Activated CD8-positive, alpha-beta T cell treated with anti-CD3 and anti-CD28 coated beads for 36 hours (primary cell): ENCODE results near the gene SMURF1. TPM values are rescaled to one million over a fixed set of nuclear protein-coding genes. Genes with fewer than 3 reads are reported as not detected.

Experiments
- ATAC-seq: fragments of 200-7000 bp; cut with Tn5 transposase; one replicate; pipeline ENCODE4 v1.10.0; 2021; ENCODE audit warnings: mild to moderate bottlenecking, moderate library complexity
- CTCF ChIA-PET: fragments of 350-600 bp; sonication (Branson Sonifier 250); formaldehyde crosslinking; loops from one replicate; lab custom pipeline; 2021; ENCODE audit warnings: antibody characterized with exemption; lab: Charles Lee
- POLR2A ChIA-PET: fragments of 350-600 bp; sonication (Branson Sonifier 250); formaldehyde crosslinking; loops from one replicate; lab custom pipeline; 2021; ENCODE audit warnings: antibody characterized with exemption; lab: Charles Lee
- DNase-seq: peaks from one replicate; pipeline ENCODE4 v3.0.0-alpha.2; 2020
- H3K27ac Mint-ChIP-seq: one replicate; pipeline ENCODE4 v1.8.0; 2021; ENCODE audit warnings: mild to moderate bottlenecking, mixed read lengths
- H3K27me3 Mint-ChIP-seq: one replicate; pipeline ENCODE4 v1.8.0; 2021; ENCODE audit warnings: mixed read lengths
- H3K36me3 Mint-ChIP-seq: one replicate; pipeline ENCODE4 v1.8.0; 2021; ENCODE audit warnings: low read depth, mixed read lengths
- H3K4me1 Mint-ChIP-seq: one replicate; pipeline ENCODE4 v1.8.0; 2021; ENCODE audit warnings: low read depth, mixed read lengths
- H3K4me3 Mint-ChIP-seq: one replicate; pipeline ENCODE4 v1.8.0; 2021; ENCODE audit warnings: mild to moderate bottlenecking, moderate library complexity, mixed read lengths
- H3K9me3 Mint-ChIP-seq: one replicate; pipeline ENCODE4 v1.8.0; 2021; ENCODE audit warnings: mixed read lengths
- CTCF ChIP-seq: fragments of 200-600 bp; IDR thresholded peaks from one replicate; pipeline ENCODE4 v1.8.0; 2022; ENCODE audit warnings: antibody characterized with exemption, mild to moderate bottlenecking
- intact Hi-C: fragments of 100-400 bp; cut with micrococcal nuclease; formaldehyde crosslinking; loops from one replicate; pipeline ENCODE4 v1.10.0; 2022
- total RNA-seq, 2 experiments: library from RNA; stranded (reverse); gene quantifications; one replicate each; pipeline ENCODE4 v1.2.3, GENCODE V29; 2021

SMURF1 gene
- total RNA-seq, 2 experiments from 2014 or later = 8.3 to 9.4 TPM

- no peaks in the 10 kb centered on the region for H3K27me3 Mint-ChIP-seq
- H3K9me3 Mint-ChIP-seq = no peaks in the 10 kb centered on the region
- ATAC-seq = no peak
- no peak overlapping the region for H3K27ac Mint-ChIP-seq
- no peak overlapping the region for H3K4me3 Mint-ChIP-seq
- peaks cover 10% of the 10 kb centered on the region for H3K4me1 Mint-ChIP-seq
- ChIA-PET CTCF (interaction anchor here (1.4 kb wide), 1 partner anchor 291 kb away, joined by 3 read pairs; no protein-coding TSS in a partner anchor), POLR2A (no interaction called here)
- DNase-seq = no peak
- peaks cover 46% of the 10 kb centered on the region for H3K36me3 Mint-ChIP-seq
- TF ChIP-seq CTCF = no peak
- intact Hi-C loops = no loop called here
Measured at GRCh38 chr7:99019523-99020412, 124.1 kb downstream of the SMURF1 start.

GRCh38 chr7:99016196-99016595, 127.7 kb downstream of the SMURF1 start:
- Mint-ChIP-seq H3K4me1 (peaks cover 8% of the 10 kb centered on the region), H3K27ac (no peak overlapping the region), H3K27me3 (no peaks in the 10 kb centered on the region), H3K36me3 (peaks cover 74% of the 10 kb centered on the region), H3K4me3 (no peak overlapping the region), H3K9me3 (no peaks in the 10 kb centered on the region)
- no peak for TF ChIP-seq CTCF
- ChIA-PET POLR2A (interaction anchor here (0.7 to 1.2 kb wide), 4 partner anchors 13 to 151 kb away, joined by 3 read pairs; no protein-coding TSS in a partner anchor), CTCF (interaction anchor here (1.3 kb wide), 1 partner anchor 24 kb away, joined by 3 read pairs; no protein-coding TSS in a partner anchor)
- DNase-seq (no peak), ATAC-seq (no peak)
- intact Hi-C loops = no loop called here

GRCh38 chr7:99014113-99014985, 129.6 kb downstream of the SMURF1 start:
- DNase-seq (no peak), ATAC-seq (no peak)
- CTCF ChIA-PET = interaction anchor here (0.6 kb wide), 1 partner anchor 50 kb away, joined by 3 read pairs; no protein-coding TSS in a partner anchor
- Mint-ChIP-seq H3K9me3 (no peaks in the 10 kb centered on the region), H3K4me3 (no peak overlapping the region), H3K36me3 (peaks cover 72% of the 10 kb centered on the region), H3K27ac (no peak overlapping the region), H3K27me3 (no peaks in the 10 kb centered on the region), H3K4me1 (peaks cover 8% of the 10 kb centered on the region)
- intact Hi-C loops = no loop called here
- POLR2A ChIA-PET = no interaction called here
- no peak for TF ChIP-seq CTCF

- peaks cover 8% of the 10 kb centered on the region for H3K4me1 Mint-ChIP-seq
- DNase-seq = no peak
- H3K9me3 Mint-ChIP-seq = no peaks in the 10 kb centered on the region
- H3K27me3 Mint-ChIP-seq = no peaks in the 10 kb centered on the region
- CTCF ChIA-PET = interaction anchor here (0.9 kb wide), 1 partner anchor 16 kb away, joined by 3 read pairs; no protein-coding TSS in a partner anchor
- no peak for TF ChIP-seq CTCF
- ATAC-seq = no peak
- H3K4me3 Mint-ChIP-seq = no peak overlapping the region
- intact Hi-C loops = no loop called here
- H3K27ac Mint-ChIP-seq = no peak overlapping the region
- H3K36me3 Mint-ChIP-seq = peaks cover 71% of the 10 kb centered on the region
- POLR2A ChIA-PET = interaction anchor here (1.1 kb wide), 1 partner anchor 9 kb away, joined by 3 read pairs; no protein-coding TSS in a partner anchor
Measured at GRCh38 chr7:99013266-99014112, 130.4 kb downstream of the SMURF1 start.
